HepG2 (cell line): ENCODE data around the gene HAPLN3. TPM values are rescaled to one million over a fixed set of nuclear protein-coding genes. Genes with fewer than 3 reads are reported as not detected.

Experiments
- ATAC-seq: fragments of 200-7000 bp; cut with Tn5 transposase; 3 replicates; pipeline ENCODE4 v1.9.1; 2020; ENCODE audit warnings: mild to moderate bottlenecking, moderate library complexity
- BruUV-seq: library from RNA; stranded (reverse); fragments of 400-500 nt; replicated peaks from 2 replicates; lab custom pipeline; 2021; lab: Mats Ljungman, UMichigan
- CTCF ChIA-PET: fragments of 300-600 bp; formaldehyde crosslinking; extraction: SDS; loops from one replicate; lab custom pipeline; 2021; ENCODE audit warnings: low total read pairs, inconsistent platforms, low intra/inter-chr PET ratio; lab: Yijun Ruan, JAX
- POLR2A ChIA-PET: fragments of 350-600 bp; sonication (Branson Sonifier 250); formaldehyde crosslinking; loops from one replicate; lab custom pipeline; 2020; ENCODE audit warnings: antibody characterized with exemption, inconsistent platforms; lab: Yijun Ruan, JAX
- DNase-seq: peaks from one replicate; pipeline ENCODE4 v3.0.0-alpha.2; 2015; ENCODE audit warnings: low spot score
- FAIRE-seq: peaks from 3 replicates; lab custom pipeline; 2011; peaks lifted over from hg19 to GRCh38; lab: Jason Lieb, UNC
- H2AFZ ChIP-seq: one replicate; pipeline ENCODE4 v1.6.1; 2011; ENCODE audit warnings: low read length, inconsistent platforms
- H3K27ac ChIP-seq: fragments of 300-600 bp; 3 replicates; pipeline ENCODE4 v1.8.0; 2011; ENCODE audit warnings: mixed run types, mild to moderate bottlenecking, mixed read lengths, low read length, inconsistent platforms; ENCODE audit not compliant: insufficient read depth; ENCODE audit errors: extremely low read length
- H3K27me3 ChIP-seq, 2 experiments: fragments of 200-600 bp in 1 of 2; 2 replicates in 1 of 2; 3 replicates in 1 of 2; pipeline versions ENCODE4 v1.6.0 to v1.8.0; 2011; ENCODE audit warnings: low read length in 2 of 2, mild to moderate bottlenecking in 2 of 2, moderate library complexity in 2 of 2, inconsistent platforms in 1 of 2; ENCODE audit not compliant: insufficient read depth in 2 of 2, control insufficient read depth in 1 of 2
- H3K36me3 ChIP-seq, 2 experiments: fragments of 200-600 bp in 1 of 2; replicated peaks in 1 of 2; 2 replicates in 1 of 2; 3 replicates in 1 of 2; pipeline versions ENCODE4 v1.5.1 to v1.8.0; 2011; ENCODE audit warnings: low read length in 2 of 2, inconsistent platforms in 1 of 2; ENCODE audit not compliant: insufficient read depth in 2 of 2, control insufficient read depth in 1 of 2
- H3K4me1 ChIP-seq: 2 replicates; pipeline ENCODE4 v1.5.1; 2012; ENCODE audit warnings: low read length, inconsistent platforms; ENCODE audit not compliant: insufficient read depth
- H3K4me2 ChIP-seq: 2 replicates; pipeline ENCODE4 v1.6.0; 2011; ENCODE audit warnings: low read depth, low read length, inconsistent platforms
- H3K4me3 ChIP-seq, 3 experiments: fragments of 200-600 bp in 1 of 3; sonication (generic), shearing (Covaris generic) in 1 of 3; replicated peaks in 1 of 3; 2 replicates each; pipeline ENCODE4 v1.5.1; 2011 to 2016; ENCODE audit warnings: low read length in 3 of 3, inconsistent platforms in 2 of 3, low read depth in 2 of 3, mild to moderate bottlenecking in 2 of 3, control low read depth in 1 of 3, mixed read lengths in 1 of 3; ENCODE audit not compliant: insufficient read depth in 1 of 3
- H3K79me2 ChIP-seq: one replicate; pipeline ENCODE4 v1.6.1; 2011; ENCODE audit warnings: low read length, inconsistent platforms; ENCODE audit not compliant: insufficient read depth
- H3K9ac ChIP-seq: 2 replicates; pipeline ENCODE4 v1.6.0; 2011; ENCODE audit warnings: mild to moderate bottlenecking, low read depth, low read length, inconsistent platforms; ENCODE audit not compliant: insufficient read depth
- H3K9me3 ChIP-seq: 2 replicates; pipeline ENCODE4 v1.5.1; 2012; ENCODE audit warnings: mild to moderate bottlenecking, low read length
- H4K20me1 ChIP-seq: 2 replicates; pipeline ENCODE4 v1.6.0; 2011; ENCODE audit warnings: inconsistent platforms, mild to moderate bottlenecking, low read length, moderate library complexity; ENCODE audit not compliant: insufficient read depth
- MATR3 ChIP-seq: sonication (generic); formaldehyde crosslinking; IDR thresholded peaks from 2 replicates; pipeline ENCODE4 v1.4.0; 2020; ENCODE audit warnings: missing genetic modification reagents
- NFE2L1 ChIP-seq: sonication (generic); formaldehyde crosslinking; IDR thresholded peaks from 2 replicates; pipeline ENCODE4 v1.4.0; 2020; ENCODE audit warnings: missing genetic modification reagents, mild to moderate bottlenecking, borderline replicate concordance
- NR2F2 ChIP-seq: IDR thresholded peaks from 2 replicates; pipeline ENCODE4 v1.6.1; 2012; ENCODE audit warnings: low read depth, inconsistent platforms, borderline replicate concordance
- SAFB2 ChIP-seq: sonication (generic); formaldehyde crosslinking; IDR thresholded peaks from 2 replicates; pipeline ENCODE4 v1.5.1; 2020; ENCODE audit warnings: missing genetic modification reagents, low read depth, mild to moderate bottlenecking, borderline replicate concordance
- SALL1 ChIP-seq: sonication (generic); formaldehyde crosslinking; IDR thresholded peaks from 2 replicates; pipeline ENCODE4 v1.8.0; 2022; ENCODE audit warnings: mild to moderate bottlenecking, missing genetic modification reagents
- TOE1 ChIP-seq: sonication (generic); formaldehyde crosslinking; IDR thresholded peaks from 2 replicates; pipeline ENCODE4 v1.4.0; 2020; ENCODE audit warnings: mild to moderate bottlenecking, missing genetic modification reagents
- ZNF232 ChIP-seq: sonication (generic); formaldehyde crosslinking; IDR thresholded peaks from 2 replicates; pipeline ENCODE4 v1.4.0; 2020; ENCODE audit warnings: missing genetic modification reagents, borderline replicate concordance
- ZNF251 ChIP-seq: sonication (generic); formaldehyde crosslinking; IDR thresholded peaks from 2 replicates; pipeline ENCODE4 v1.9.0; 2021; ENCODE audit warnings: mild to moderate bottlenecking, missing genetic modification reagents
- ZNF441 ChIP-seq: sonication (generic); formaldehyde crosslinking; IDR thresholded peaks from 2 replicates; pipeline ENCODE4 v1.7.0; 2021; ENCODE audit warnings: missing genetic modification reagents, borderline replicate concordance
- ZNF556 ChIP-seq: sonication (generic); formaldehyde crosslinking; IDR thresholded peaks from 2 replicates; pipeline ENCODE4 v1.4.0; 2020; ENCODE audit warnings: mild to moderate bottlenecking, missing genetic modification reagents, borderline replicate concordance
- ZNF749 ChIP-seq: sonication (generic); formaldehyde crosslinking; IDR thresholded peaks from 2 replicates; pipeline ENCODE4 v1.8.0; 2022; ENCODE audit warnings: mild to moderate bottlenecking, missing genetic modification reagents, moderate library complexity, borderline replicate concordance
- WGBS: methylation state at CpG from one replicate; pipeline ENCODE4 v1.1.6; 2017; ENCODE audit warnings: low lambda C conversion rate; 5-methylcytosine and 5-hydroxymethylcytosine counted together
- in situ Hi-C: cut with HindIII; loops from 2 replicates; pipeline ENCODE4 v1.10.0; 2017; ENCODE audit warnings: low pct_unique_long_range_greater_than_20kb; ENCODE audit not compliant: extremely low pct_ligation_motif_present
- intact Hi-C: fragments of 100-400 bp; cut with micrococcal nuclease; formaldehyde crosslinking; loops from one replicate; pipeline ENCODE4 v1.10.0; 2022; ENCODE audit not compliant: unreplicated experiment
- polyA plus RNA-seq, 8 experiments: library from polyadenylated mRNA; depleted of rRNA in 3 of 8; stranded (reverse) in 7 of 8; unstranded in 1 of 8; fragments of >200 nt; fragmentation: Illumina TruSeq in 4 of 8; extraction: Trizol in 4 of 8; gene quantifications; 2 replicates each; pipeline versions ENCODE4 v1.2.1 to v1.2.3, GENCODE V29; 2011 to 2016; ENCODE audit warnings: low read depth in 4 of 8, missing spikeins in 1 of 8, mixed read lengths in 1 of 8; ENCODE audit not compliant: insufficient read depth in 1 of 8
- total RNA-seq, 5 experiments: library from RNA; depleted of rRNA; stranded (reverse); fragments of >200 nt; fragmentation: Illumina TruSeq; extraction: Trizol; gene quantifications; 2 replicates each; pipeline ENCODE4 v1.2.3, GENCODE V29; 2016; ENCODE audit warnings: low read depth in 1 of 5
- TF ChIP-seq, protein P1 (sequence below): IDR thresholded peaks from 2 replicates; pipeline ENCODE4 v1.6.1; 2016; ENCODE audit warnings: control low read depth
- TF ChIP-seq, protein P2 (sequence below): sonication (generic); formaldehyde crosslinking; IDR thresholded peaks from 2 replicates; pipeline ENCODE4 v1.4.0; 2020; ENCODE audit warnings: mild to moderate bottlenecking, missing genetic modification reagents
- TF ChIP-seq, protein P3 (sequence below): sonication (generic); formaldehyde crosslinking; IDR thresholded peaks from 2 replicates; pipeline ENCODE4 v1.5.0; 2020; ENCODE audit warnings: mild to moderate bottlenecking, missing genetic modification reagents, borderline replicate concordance

HAPLN3 gene
- total and polyA plus RNA-seq, 2 of the 13 experiments (the other 11 are each of a cell fraction or from before 2014, with no cell fraction given) = 0.09 TPM; not detected in 1

DNA sequence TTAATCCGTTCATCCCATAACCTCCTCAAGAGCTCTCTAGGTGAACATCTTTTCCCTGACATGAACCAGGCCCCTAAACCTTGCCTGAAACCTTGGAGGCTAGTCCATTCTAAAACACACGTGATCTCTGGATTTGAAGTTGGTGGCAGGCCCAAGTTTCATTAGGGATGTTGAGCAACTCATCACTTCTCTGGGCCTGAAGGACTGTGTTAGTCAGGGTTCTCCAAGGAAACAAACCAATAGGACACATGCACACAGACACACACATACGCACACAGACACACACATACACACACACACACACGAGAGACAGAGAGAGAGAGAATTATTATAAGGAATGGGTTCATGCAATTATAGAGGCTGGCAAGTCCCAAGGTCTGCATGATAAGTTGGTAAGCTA, 60.2 kb downstream of the HAPLN3 start:
- Histone ChIP-seq H3K4me2 (no peak overlapping the region), H2AFZ (no peak overlapping the region), H3K4me3 (no peak overlapping the region), H4K20me1 (no peaks in the 10 kb centered on the region), H3K9ac (no peak overlapping the region), H3K36me3 (no peaks in the 10 kb centered on the region), H3K4me1 (no peaks in the 10 kb centered on the region), H3K27ac (no peak overlapping the region), H3K27me3 (peaks cover 0 to 6% of the 10 kb centered on the region in 2 experiments; a peak in 2 of 5 replicates), H3K9me3 (no peaks in the 10 kb centered on the region)
- POLR2A ChIA-PET = no interaction called here
- WGBS = 6% methylated on average over 4 of the region's 4 CpGs
- FAIRE-seq = no peak
- CTCF ChIA-PET = interaction anchor here (0.8 to 1.8 kb wide), 3 partner anchors 178 to 385 kb away, joined by 3 to 6 read pairs (median 4); no protein-coding TSS in a partner anchor
- in situ Hi-C loops = loop anchor here (10.0 kb wide), 1 partner anchor 360 kb away; no protein-coding TSS in a partner anchor
- no peak for DNase-seq
- intact Hi-C loops = loop anchor here (10.0 kb wide), 1 partner anchor 210 kb away; the partner anchor contains the start of gene AEN
- no TSS peak for BruUV-seq
- TF ChIP-seq, protein P1, sequence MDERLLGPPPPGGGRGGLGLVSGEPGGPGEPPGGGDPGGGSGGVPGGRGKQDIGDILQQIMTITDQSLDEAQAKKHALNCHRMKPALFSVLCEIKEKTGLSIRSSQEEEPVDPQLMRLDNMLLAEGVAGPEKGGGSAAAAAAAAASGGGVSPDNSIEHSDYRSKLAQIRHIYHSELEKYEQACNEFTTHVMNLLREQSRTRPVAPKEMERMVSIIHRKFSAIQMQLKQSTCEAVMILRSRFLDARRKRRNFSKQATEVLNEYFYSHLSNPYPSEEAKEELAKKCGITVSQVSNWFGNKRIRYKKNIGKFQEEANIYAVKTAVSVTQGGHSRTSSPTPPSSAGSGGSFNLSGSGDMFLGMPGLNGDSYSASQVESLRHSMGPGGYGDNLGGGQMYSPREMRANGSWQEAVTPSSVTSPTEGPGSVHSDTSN (CRISPR knock-in tag) = no peak
- TF ChIP-seq TOE1 = no peak
- no peak for TF ChIP-seq MATR3 (CRISPR knock-in tag)
- no peak for TF ChIP-seq ZNF251 (CRISPR knock-in tag)
- TF ChIP-seq SALL1 (CRISPR knock-in tag) = no peak
- no peak for TF ChIP-seq ZNF441
- TF ChIP-seq NFE2L1 (CRISPR knock-in tag) = no peak
- TF ChIP-seq ZNF749 (CRISPR knock-in tag) = no peak
- TF ChIP-seq ZNF232 (CRISPR knock-in tag) = no peak
- TF ChIP-seq, protein P2, sequence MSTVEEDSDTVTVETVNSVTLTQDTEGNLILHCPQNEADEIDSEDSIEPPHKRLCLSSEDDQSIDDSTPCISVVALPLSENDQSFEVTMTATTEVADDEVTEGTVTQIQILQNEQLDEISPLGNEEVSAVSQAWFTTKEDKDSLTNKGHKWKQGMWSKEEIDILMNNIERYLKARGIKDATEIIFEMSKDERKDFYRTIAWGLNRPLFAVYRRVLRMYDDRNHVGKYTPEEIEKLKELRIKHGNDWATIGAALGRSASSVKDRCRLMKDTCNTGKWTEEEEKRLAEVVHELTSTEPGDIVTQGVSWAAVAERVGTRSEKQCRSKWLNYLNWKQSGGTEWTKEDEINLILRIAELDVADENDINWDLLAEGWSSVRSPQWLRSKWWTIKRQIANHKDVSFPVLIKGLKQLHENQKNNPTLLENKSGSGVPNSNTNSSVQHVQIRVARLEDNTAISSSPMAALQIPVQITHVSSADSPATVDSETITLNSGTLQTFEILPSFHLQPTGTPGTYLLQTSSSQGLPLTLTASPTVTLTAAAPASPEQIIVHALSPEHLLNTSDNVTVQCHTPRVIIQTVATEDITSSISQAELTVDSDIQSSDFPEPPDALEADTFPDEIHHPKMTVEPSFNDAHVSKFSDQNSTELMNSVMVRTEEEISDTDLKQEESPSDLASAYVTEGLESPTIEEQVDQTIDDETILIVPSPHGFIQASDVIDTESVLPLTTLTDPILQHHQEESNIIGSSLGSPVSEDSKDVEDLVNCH (CRISPR knock-in tag) = no peak
- TF ChIP-seq, protein P3, sequence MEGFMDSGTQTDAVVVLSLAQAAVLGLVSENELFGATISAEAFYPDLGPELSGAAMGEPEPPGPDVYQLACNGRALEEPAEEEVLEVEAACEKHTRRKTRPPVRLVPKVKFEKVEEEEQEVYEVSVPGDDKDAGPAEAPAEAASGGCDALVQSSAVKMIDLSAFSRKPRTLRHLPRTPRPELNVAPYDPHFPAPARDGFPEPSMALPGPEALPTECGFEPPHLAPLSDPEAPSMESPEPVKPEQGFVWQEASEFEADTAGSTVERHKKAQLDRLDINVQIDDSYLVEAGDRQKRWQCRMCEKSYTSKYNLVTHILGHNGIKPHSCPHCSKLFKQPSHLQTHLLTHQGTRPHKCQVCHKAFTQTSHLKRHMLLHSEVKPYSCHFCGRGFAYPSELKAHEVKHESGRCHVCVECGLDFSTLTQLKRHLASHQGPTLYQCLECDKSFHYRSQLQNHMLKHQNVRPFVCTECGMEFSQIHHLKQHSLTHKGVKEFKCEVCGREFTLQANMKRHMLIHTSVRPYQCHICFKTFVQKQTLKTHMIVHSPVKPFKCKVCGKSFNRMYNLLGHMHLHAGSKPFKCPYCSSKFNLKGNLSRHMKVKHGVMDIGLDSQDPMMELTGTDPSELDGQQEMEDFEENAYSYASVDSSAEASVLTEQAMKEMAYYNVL (CRISPR knock-in tag) = no peak
- TF ChIP-seq ZNF556 = no peak
- TF ChIP-seq SAFB2 (CRISPR knock-in tag) = no peak
- no peak for TF ChIP-seq NR2F2
- TF ChIP-seq, all 625 proteins: peak for 0
- no peak for ATAC-seq
- H3K79me2 ChIP-seq = no peaks in the 10 kb centered on the region
